Natural killer cell (primary cell): ENCODE measurements around the gene ABR. TPM values are rescaled to one million over a fixed set of nuclear protein-coding genes. Genes with fewer than 3 reads are reported as not detected.

ENCODE experiments used
- ATAC-seq, 3 donors: fragments of 150-1000 bp in 2 of 3; fragments of 200-7000 bp in 1 of 3; cut with Tn5 transposase; 1 replicate in 1 of 3; 2 replicates in 2 of 3; pipeline ENCODE4 v1.10.0; 2021; ENCODE audit warnings: mild to moderate bottlenecking in 2 of 3, moderate library complexity in 2 of 3
- DNase-seq, 2 donors: peaks; one replicate each; pipeline versions ENCODE4 v3.0.0 to v3.0.0-alpha.2; 2013 to 2021; ENCODE audit warnings: mixed read lengths in 1 of 2
- H3K27ac ChIP-seq: one replicate; pipeline ENCODE4 v1.5.1; 2013; ENCODE audit warnings: mild to moderate bottlenecking, low read length
- H3K27me3 ChIP-seq: one replicate; pipeline ENCODE4 v1.6.1; 2013; ENCODE audit warnings: low read length; ENCODE audit not compliant: control insufficient read depth, insufficient read depth
- H3K36me3 ChIP-seq: one replicate; pipeline ENCODE4 v1.6.1; 2013; ENCODE audit warnings: low read length; ENCODE audit not compliant: control insufficient read depth, insufficient read depth
- H3K4me1 ChIP-seq: one replicate; pipeline ENCODE4 v1.6.1; 2013; ENCODE audit warnings: low read length; ENCODE audit not compliant: control insufficient read depth, insufficient read depth
- H3K4me3 ChIP-seq: one replicate; pipeline ENCODE4 v1.5.1; 2013; ENCODE audit warnings: low read length
- H3K9me3 ChIP-seq: one replicate; pipeline ENCODE4 v1.6.1; 2013; ENCODE audit warnings: low read length; ENCODE audit not compliant: control insufficient read depth, insufficient read depth
- H3K27ac Mint-ChIP-seq, 2 donors: one replicate each; pipeline ENCODE4 v1.8.0; 2022; ENCODE audit warnings: mild to moderate bottlenecking in 2 of 2, mixed read lengths in 2 of 2, moderate library complexity in 1 of 2
- H3K27me3 Mint-ChIP-seq, 2 donors: one replicate each; pipeline ENCODE4 v1.8.0; 2022; ENCODE audit warnings: low read depth in 2 of 2, mixed read lengths in 2 of 2
- H3K36me3 Mint-ChIP-seq: one replicate; pipeline ENCODE4 v1.8.0; 2022; ENCODE audit warnings: mixed read lengths
- H3K4me1 Mint-ChIP-seq, 2 donors: one replicate each; pipeline ENCODE4 v1.8.0; 2022; ENCODE audit warnings: mixed read lengths in 2 of 2
- H3K4me3 Mint-ChIP-seq: one replicate; pipeline ENCODE4 v1.8.0; 2022; ENCODE audit warnings: mild to moderate bottlenecking, moderate library complexity, mixed read lengths
- H3K9me3 Mint-ChIP-seq, 2 donors: one replicate each; pipeline ENCODE4 v1.8.0; 2022; ENCODE audit warnings: mixed read lengths in 2 of 2
- WGBS: methylation state at CpG from one replicate; pipeline ENCODE4 v1.1.7; 2013; ENCODE audit warnings: missing lambda C conversion rate; ENCODE audit not compliant: insufficient coverage; 5-methylcytosine and 5-hydroxymethylcytosine counted together
- intact Hi-C: fragments of 100-400 bp; cut with micrococcal nuclease; formaldehyde crosslinking; loops from one replicate; pipeline ENCODE4 v1.14.2; 2022
- total RNA-seq, 4 donors: library from RNA; stranded (reverse); fragments of 120-200 nt in 1 of 4; gene quantifications; one replicate each; pipeline versions ENCODE4 v1.2.3 to v1.2.4, GENCODE V29; 2013 to 2022
- TF ChIP-seq, protein P1 (sequence below): fragments of 200-600 bp; IDR thresholded peaks from one replicate; pipeline ENCODE4 v1.8.0; 2022; ENCODE audit warnings: antibody characterized with exemption

Gene ABR
- total RNA-seq, 3 donors from 2014 or later (not counting 1 experiment from before 2014, with no cell fraction given): 155 to 215 (median 163) TPM

DNA sequence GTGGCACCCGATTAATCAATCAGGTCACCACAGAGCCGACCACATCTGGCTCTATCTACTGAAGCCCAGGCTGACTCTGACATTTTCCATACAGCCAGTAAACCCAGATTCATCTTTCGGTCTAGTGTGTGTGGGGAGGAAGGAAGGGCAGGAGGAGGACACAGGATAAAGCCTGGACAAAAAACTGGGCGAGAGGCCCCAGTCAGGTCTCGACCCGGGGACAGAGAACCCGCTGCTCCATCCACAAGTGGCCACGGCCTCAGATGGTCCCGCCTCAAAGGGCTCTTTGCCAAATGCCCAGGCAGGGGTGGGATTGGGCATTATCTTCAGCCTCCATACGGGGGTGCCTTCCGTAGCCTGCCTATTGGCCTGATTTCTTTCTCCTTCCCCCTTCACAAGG, 7.8 kb downstream of the ABR start:
- TF ChIP-seq, protein P1, sequence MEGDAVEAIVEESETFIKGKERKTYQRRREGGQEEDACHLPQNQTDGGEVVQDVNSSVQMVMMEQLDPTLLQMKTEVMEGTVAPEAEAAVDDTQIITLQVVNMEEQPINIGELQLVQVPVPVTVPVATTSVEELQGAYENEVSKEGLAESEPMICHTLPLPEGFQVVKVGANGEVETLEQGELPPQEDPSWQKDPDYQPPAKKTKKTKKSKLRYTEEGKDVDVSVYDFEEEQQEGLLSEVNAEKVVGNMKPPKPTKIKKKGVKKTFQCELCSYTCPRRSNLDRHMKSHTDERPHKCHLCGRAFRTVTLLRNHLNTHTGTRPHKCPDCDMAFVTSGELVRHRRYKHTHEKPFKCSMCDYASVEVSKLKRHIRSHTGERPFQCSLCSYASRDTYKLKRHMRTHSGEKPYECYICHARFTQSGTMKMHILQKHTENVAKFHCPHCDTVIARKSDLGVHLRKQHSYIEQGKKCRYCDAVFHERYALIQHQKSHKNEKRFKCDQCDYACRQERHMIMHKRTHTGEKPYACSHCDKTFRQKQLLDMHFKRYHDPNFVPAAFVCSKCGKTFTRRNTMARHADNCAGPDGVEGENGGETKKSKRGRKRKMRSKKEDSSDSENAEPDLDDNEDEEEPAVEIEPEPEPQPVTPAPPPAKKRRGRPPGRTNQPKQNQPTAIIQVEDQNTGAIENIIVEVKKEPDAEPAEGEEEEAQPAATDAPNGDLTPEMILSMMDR: no peak
- DNase-seq (no peak), ATAC-seq (no peak)
- no peaks in the 10 kb centered on the region for H3K36me3 Mint-ChIP-seq
- WGBS: 90% methylated on average over 11 of the region's 11 CpGs
- no peaks in the 10 kb centered on the region for H3K9me3 Mint-ChIP-seq
- Histone ChIP-seq H3K36me3 (no peaks in the 10 kb centered on the region), H3K27me3 (no peaks in the 10 kb centered on the region), H3K9me3 (no peaks in the 10 kb centered on the region), H3K4me3 (no peak overlapping the region), H3K4me1 (peaks cover 3% of the 10 kb centered on the region), H3K27ac (no peak overlapping the region)
- intact Hi-C loops: no loop called here
- H3K4me1 Mint-ChIP-seq: peaks cover 14 to 19% of the 10 kb centered on the region in 2 donors
- H3K27ac Mint-ChIP-seq: no peak overlapping the region
- H3K27me3 Mint-ChIP-seq: no peaks in the 10 kb centered on the region
- H3K4me3 Mint-ChIP-seq: no peak overlapping the region

DNA sequence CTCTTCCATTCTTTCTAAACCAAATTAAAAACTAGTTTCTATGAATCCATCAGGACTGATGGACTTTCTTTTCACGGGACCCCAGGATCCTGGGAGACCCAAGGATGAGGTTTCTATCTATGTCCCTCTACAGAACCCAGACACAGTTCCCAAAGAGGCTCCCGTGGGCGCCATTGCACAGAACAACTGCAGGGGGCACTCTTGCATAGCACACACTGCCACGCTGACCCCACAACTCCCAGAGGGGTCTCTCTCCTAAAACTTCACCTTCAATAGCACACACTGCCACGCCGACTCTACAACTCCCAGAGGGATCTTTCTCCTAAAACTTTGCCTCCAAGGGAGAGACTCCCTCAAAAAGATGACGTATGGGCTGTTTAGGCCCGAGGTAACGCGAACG, 9.0 kb downstream of the ABR start:
- no peaks in the 10 kb centered on the region for H3K27me3 ChIP-seq
- no peak for DNase-seq
- peaks cover 11 to 12% of the 10 kb centered on the region in 2 donors for H3K4me1 Mint-ChIP-seq
- H3K27ac Mint-ChIP-seq: no peak overlapping the region
- no peak overlapping the region for H3K4me3 Mint-ChIP-seq
- intact Hi-C loops: no loop called here
- no peaks in the 10 kb centered on the region for H3K36me3 Mint-ChIP-seq
- H3K36me3 ChIP-seq: no peaks in the 10 kb centered on the region
- TF ChIP-seq, protein P1: no peak
- ATAC-seq: no peak
- 91% methylated on average over 11 of the region's 11 CpGs for WGBS
- H3K4me1 ChIP-seq: no peaks in the 10 kb centered on the region
- H3K27me3 Mint-ChIP-seq: no peaks in the 10 kb centered on the region
- H3K9me3 Mint-ChIP-seq: no peaks in the 10 kb centered on the region
- H3K4me3 ChIP-seq: no peak overlapping the region
- H3K9me3 ChIP-seq: no peaks in the 10 kb centered on the region
- no peak overlapping the region for H3K27ac ChIP-seq

DNA sequence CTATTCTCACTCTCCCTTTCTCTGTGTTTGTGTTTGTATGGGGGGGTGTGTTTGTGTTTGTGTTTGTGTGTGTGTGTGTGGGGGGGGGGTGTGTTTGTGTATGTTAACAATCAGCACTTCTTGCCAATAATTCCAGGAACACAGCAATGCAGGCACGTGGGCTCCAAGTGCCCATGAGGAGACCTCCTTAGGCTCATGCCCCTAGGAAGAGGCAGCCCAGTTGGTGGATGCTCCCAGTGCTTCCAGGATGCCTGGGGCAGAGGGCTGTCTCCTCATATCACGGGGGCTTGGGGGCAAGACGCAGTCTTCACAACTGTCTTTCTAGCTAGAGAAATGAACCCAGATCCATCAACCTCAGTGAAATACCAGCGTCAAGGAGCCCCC, 9.9 kb downstream of the ABR start:
- no peak for ATAC-seq
- H3K4me1 Mint-ChIP-seq: peaks cover 6 to 7% of the 10 kb centered on the region in 2 donors
- TF ChIP-seq, protein P1: no peak
- no peak overlapping the region for H3K4me3 Mint-ChIP-seq
- intact Hi-C loops: no loop called here
- H3K36me3 Mint-ChIP-seq: no peaks in the 10 kb centered on the region
- Histone ChIP-seq H3K36me3 (no peaks in the 10 kb centered on the region), H3K27me3 (no peaks in the 10 kb centered on the region), H3K27ac (no peak overlapping the region), H3K4me1 (peaks cover 6% of the 10 kb centered on the region), H3K4me3 (no peak overlapping the region), H3K9me3 (no peaks in the 10 kb centered on the region)
- 95% methylated on average over 4 of the region's 4 CpGs for WGBS
- no peaks in the 10 kb centered on the region for H3K27me3 Mint-ChIP-seq
- no peak overlapping the region for H3K27ac Mint-ChIP-seq
- no peaks in the 10 kb centered on the region for H3K9me3 Mint-ChIP-seq
- DNase-seq: no peak

DNA sequence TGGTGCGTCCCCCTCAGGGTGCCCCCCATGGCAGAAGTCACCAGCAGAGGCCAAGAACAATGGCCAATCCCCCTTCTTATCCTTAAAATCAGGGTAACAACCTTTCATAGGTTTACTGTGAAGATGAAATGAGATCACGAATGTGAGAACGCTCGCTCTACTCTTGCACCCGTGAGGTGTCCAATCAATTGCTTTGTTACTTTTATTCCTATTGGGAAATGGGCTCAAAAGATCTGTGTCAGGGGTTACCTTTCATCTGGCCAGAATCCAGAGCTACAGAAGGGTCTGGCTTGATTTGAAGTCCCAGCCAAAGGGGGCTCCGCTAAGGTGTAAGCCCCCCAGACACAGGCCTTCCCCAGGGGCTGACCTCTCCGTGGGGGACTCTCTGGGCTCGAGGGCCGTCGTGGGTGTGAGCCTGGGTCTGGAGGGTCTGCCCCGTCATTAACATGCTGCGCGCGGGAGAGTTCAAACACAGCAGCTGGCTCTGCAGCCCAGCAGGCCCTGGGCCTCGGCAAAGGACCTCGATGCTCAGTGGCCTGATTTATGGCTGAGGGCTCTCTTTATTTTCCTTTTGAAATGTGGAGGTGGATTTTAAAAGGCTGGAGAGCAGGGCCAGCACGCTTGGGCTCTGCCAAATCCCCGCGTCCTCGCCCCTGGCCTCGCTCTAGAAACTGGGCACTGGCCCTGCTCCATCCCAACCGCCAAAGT, 10.4 kb downstream of the ABR start:
- intact Hi-C loops: no loop called here
- DNase-seq (no peak), ATAC-seq (no peak)
- WGBS: 90% methylated on average over 21 of the region's 22 CpGs
- H3K36me3 Mint-ChIP-seq: no peaks in the 10 kb centered on the region
- H3K4me1 Mint-ChIP-seq: peaks cover 6 to 7% of the 10 kb centered on the region in 2 donors
- no peaks in the 10 kb centered on the region for H3K9me3 Mint-ChIP-seq
- Histone ChIP-seq H3K27me3 (no peaks in the 10 kb centered on the region), H3K27ac (no peak overlapping the region), H3K9me3 (no peaks in the 10 kb centered on the region), H3K4me1 (peaks cover 7% of the 10 kb centered on the region), H3K4me3 (no peak overlapping the region), H3K36me3 (no peaks in the 10 kb centered on the region)
- TF ChIP-seq, protein P1: no peak
- no peak overlapping the region for H3K27ac Mint-ChIP-seq
- H3K27me3 Mint-ChIP-seq: no peaks in the 10 kb centered on the region
- no peak overlapping the region for H3K4me3 Mint-ChIP-seq
